Right lobe of liver (tissue), 6 donors: Measurements from ENCODE around the gene GABRB3. TPM values are rescaled to one million over a fixed set of nuclear protein-coding genes. Genes with fewer than 3 reads are reported as not detected.

ENCODE experiments used
- ATAC-seq, 4 donors: fragments of 200-7000 bp; cut with Tn5 transposase; one replicate each; pipeline ENCODE4 v1.9.1; 2020; ENCODE audit warnings: mild to moderate bottlenecking in 4 of 4, moderate library complexity in 4 of 4
- DNase-seq, 3 donors: peaks; one replicate each; pipeline ENCODE4 v3.0.0-alpha.2; 2020
- H3K27ac ChIP-seq, 3 donors: fragments of 200-600 bp; one replicate each; pipeline ENCODE4 v1.8.0; 2022
- H3K27me3 ChIP-seq, 2 donors: fragments of 200-600 bp; one replicate each; pipeline ENCODE4 v1.8.0; 2022
- H3K36me3 ChIP-seq, 4 donors: fragments of 200-600 bp; sonication (generic) in 1 of 4; one replicate each; pipeline versions ENCODE4 v1.5.1 to v1.8.0; 2017 to 2022; ENCODE audit warnings: control low read depth in 1 of 4
- H3K4me1 ChIP-seq, 4 donors: fragments of 200-600 bp; sonication (generic) in 1 of 4; one replicate each; pipeline versions ENCODE4 v1.5.1 to v1.8.0; 2017 to 2022; ENCODE audit warnings: control low read depth in 1 of 4
- H3K4me3 ChIP-seq, 3 donors: fragments of 200-600 bp; one replicate each; pipeline ENCODE4 v1.8.0; 2022
- H3K9me3 ChIP-seq, 4 donors: fragments of 200-600 bp; sonication (generic) in 1 of 4; one replicate each; pipeline versions ENCODE4 v1.5.1 to v1.8.0; 2017 to 2022; ENCODE audit warnings: control low read depth in 1 of 4
- POLR2A ChIP-seq: fragments of 450-650 bp; IDR thresholded peaks from one replicate; pipeline ENCODE4 v1.6.1; 2017; ENCODE audit warnings: antibody characterized with exemption, mild to moderate bottlenecking
- WGBS: methylation state at CpG from one replicate; pipeline ENCODE4 v1.1.6; 2018; ENCODE audit warnings: low coverage, low lambda C conversion rate; ENCODE audit not compliant: insufficient coverage; ENCODE audit errors: missing lambda C conversion rate; 5-methylcytosine and 5-hydroxymethylcytosine counted together
- intact Hi-C, 2 donors: fragments of 100-400 bp; cut with DNase I; formaldehyde crosslinking; loops; one replicate each; pipeline versions ENCODE4 v1.11.2 to v1.14.1; 2022
- total RNA-seq, 6 experiments: library from RNA; depleted of rRNA in 2 of 6; stranded (reverse); fragments of >200 nt in 2 of 6; fragmentation: NEBNext Ultra II Directional in 3 of 6; extraction: Animal tissue kit (Norgen Biotek cat#: 25700) in 3 of 6; gene quantifications; one replicate each; pipeline versions ENCODE4 v1.1.0 to v1.2.4, GENCODE V29; 2016 to 2023
- TF ChIP-seq, protein P1 (sequence below), 4 donors: fragments of 200-600 bp in 3 of 4; fragments of 450-650 bp in 1 of 4; IDR thresholded peaks; one replicate each; pipeline versions ENCODE4 v1.5.1 to v1.8.0; 2016 to 2022; ENCODE audit warnings: antibody characterized with exemption in 4 of 4, mild to moderate bottlenecking in 2 of 4
- donor health status: DM: no; HTN: yes; CAD: no.
- donor health status: DM: no; HTN: no; CAD: no.
- donor health status: DM: no; HTN: no; CAD: no.
- donor health status: DM: no; HTN: yes; CAD: no.
- donor health status: DM: no; HTN: yes; CAD: no.

Gene GABRB3
- total RNA-seq, 6 experiments from 2014 or later = 0.49 to 2.7 (median 1.4) TPM

GRCh38 chr15:26805470-26805869, 32.6 kb upstream of the GABRB3 start:
- DNase-seq (no peak), ATAC-seq (no peak)
- Histone ChIP-seq H3K27ac (no peak overlapping the region), H3K9me3 (no peaks in the 10 kb centered on the region), H3K4me3 (no peak overlapping the region), H3K36me3 (no peaks in the 10 kb centered on the region), H3K4me1 (no peaks in the 10 kb centered on the region), H3K27me3 (no peaks in the 10 kb centered on the region)
- WGBS = 48% methylated on average over 5 of the region's 5 CpGs
- intact Hi-C loops = no loop called here
- no peak for TF ChIP-seq POLR2A
- TF ChIP-seq, protein P1, sequence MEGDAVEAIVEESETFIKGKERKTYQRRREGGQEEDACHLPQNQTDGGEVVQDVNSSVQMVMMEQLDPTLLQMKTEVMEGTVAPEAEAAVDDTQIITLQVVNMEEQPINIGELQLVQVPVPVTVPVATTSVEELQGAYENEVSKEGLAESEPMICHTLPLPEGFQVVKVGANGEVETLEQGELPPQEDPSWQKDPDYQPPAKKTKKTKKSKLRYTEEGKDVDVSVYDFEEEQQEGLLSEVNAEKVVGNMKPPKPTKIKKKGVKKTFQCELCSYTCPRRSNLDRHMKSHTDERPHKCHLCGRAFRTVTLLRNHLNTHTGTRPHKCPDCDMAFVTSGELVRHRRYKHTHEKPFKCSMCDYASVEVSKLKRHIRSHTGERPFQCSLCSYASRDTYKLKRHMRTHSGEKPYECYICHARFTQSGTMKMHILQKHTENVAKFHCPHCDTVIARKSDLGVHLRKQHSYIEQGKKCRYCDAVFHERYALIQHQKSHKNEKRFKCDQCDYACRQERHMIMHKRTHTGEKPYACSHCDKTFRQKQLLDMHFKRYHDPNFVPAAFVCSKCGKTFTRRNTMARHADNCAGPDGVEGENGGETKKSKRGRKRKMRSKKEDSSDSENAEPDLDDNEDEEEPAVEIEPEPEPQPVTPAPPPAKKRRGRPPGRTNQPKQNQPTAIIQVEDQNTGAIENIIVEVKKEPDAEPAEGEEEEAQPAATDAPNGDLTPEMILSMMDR (IDR thresholded peaks at IDR 0.05) = no peak

GRCh38 chr15:26804063-26804804, 31.4 kb upstream of the GABRB3 start:
- no peak overlapping the region for H3K27ac ChIP-seq
- no peak for TF ChIP-seq POLR2A
- TF ChIP-seq, protein P1 (IDR thresholded peaks at IDR 0.05) = no peak
- intact Hi-C loops = no loop called here
- DNase-seq (no peak), ATAC-seq (no peak)
- H3K36me3 ChIP-seq = no peaks in the 10 kb centered on the region
- WGBS = 38% methylated on average over 9 of the region's 11 CpGs
- no peaks in the 10 kb centered on the region for H3K4me1 ChIP-seq
- H3K27me3 ChIP-seq = no peaks in the 10 kb centered on the region
- H3K9me3 ChIP-seq = no peaks in the 10 kb centered on the region
- no peak overlapping the region for H3K4me3 ChIP-seq

DNA sequence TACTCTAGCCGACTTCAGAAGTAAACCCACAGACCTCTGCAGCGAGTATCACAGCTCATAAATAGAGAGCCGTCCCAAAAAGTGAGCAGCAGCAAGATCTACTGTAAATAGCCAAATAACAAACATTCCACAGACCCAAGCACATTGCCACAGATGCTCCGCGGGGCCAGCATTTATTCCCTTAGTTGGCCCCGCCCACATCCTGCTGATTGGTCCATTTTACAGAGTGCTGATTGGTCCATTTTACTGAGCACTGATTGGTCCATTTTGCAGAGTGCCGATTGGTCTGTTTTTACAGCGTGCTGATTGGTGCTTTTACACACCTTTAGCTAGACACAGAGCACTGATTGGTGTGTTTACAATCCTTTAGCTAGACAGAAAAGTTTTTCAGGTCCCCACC, 17.3 kb upstream of the GABRB3 start:
- Histone ChIP-seq H3K4me1 (no peaks in the 10 kb centered on the region), H3K4me3 (no peak overlapping the region), H3K36me3 (no peaks in the 10 kb centered on the region), H3K9me3 (no peaks in the 10 kb centered on the region), H3K27me3 (no peaks in the 10 kb centered on the region), H3K27ac (no peak overlapping the region)
- TF ChIP-seq, protein P1 (IDR thresholded peaks at IDR 0.05) = no peak
- no peak for TF ChIP-seq POLR2A
- no peak for ATAC-seq
- 61% methylated on average over 4 of the region's 8 CpGs for WGBS
- intact Hi-C loops = no loop called here
- no peak for DNase-seq

DNA sequence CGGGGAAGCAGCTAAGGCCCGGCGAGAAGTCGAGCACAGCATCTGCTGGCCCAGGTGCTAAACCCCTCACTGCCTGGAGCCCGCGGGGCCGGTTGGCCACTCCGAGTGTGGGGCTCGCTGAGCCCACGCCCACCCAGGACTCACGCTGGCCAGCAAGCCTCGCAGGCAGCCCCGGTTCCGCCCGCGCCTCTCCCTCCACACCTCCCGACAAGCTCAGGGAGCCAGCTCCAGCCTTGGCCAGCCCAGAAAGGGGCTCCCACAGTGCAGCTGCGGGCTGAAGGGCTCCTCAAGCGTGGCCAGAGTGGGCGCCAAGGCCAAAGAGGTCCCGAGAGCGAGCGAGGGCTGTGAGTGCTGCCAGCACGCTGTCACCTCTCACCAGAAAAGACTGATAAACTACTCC, 8.9 kb upstream of the GABRB3 start:
- WGBS = 93% methylated on average over 2 of the region's 24 CpGs
- H3K4me3 ChIP-seq = no peak overlapping the region
- intact Hi-C loops = no loop called here
- H3K27me3 ChIP-seq = no peaks in the 10 kb centered on the region
- ATAC-seq (no peak), DNase-seq (no peak)
- no peak overlapping the region for H3K27ac ChIP-seq
- H3K36me3 ChIP-seq = no peaks in the 10 kb centered on the region
- H3K9me3 ChIP-seq = no peaks in the 10 kb centered on the region
- TF ChIP-seq, protein P1 (IDR thresholded peaks at IDR 0.05) = no peak
- no peak for TF ChIP-seq POLR2A
- H3K4me1 ChIP-seq = no peaks in the 10 kb centered on the region
